ENCODE results near the gene CHST11. TPM values are rescaled to one million over a fixed set of nuclear protein-coding genes. Genes with fewer than 3 reads are reported as not detected.

Gene CHST11
- total RNA-seq, 5 donors from 2014 or later (not counting 1 experiment from before 2014, with no cell fraction given): 49.8 to 78.3 (median 63.7) TPM

DNA sequence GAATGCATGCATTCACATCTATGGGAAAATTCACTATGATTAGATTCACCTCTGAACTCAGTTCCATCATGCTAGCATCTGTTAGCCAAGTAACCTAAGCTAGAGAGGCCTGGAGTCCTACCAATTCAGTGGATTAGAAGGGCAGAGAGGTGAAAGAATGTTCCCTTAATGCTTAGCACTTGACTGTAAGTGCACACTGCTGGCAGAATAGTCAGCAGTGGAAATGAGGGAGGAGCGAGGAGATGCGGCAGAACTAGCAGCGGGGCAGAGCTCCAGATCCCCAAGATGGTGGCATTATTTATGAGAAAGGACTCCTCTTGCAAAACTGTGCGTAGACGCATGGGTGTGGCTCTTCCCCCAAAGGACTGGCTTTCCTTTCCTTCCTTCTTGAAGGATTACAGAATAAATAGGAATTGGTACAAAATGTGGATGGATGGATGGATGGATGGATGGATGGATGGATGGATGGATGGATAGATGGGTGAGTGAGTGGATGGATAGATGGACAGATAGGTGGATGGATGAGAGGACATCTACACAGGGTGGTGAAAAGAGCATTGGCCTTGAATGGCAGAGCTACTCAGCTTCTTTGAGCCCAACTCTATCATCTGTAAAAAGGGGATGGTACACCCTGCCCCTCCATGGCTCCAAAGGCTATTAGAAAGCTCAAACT is 227.2 kb downstream of the CHST11 start:
- no peak overlapping the region for H3K4me3 Mint-ChIP-seq
- no peaks in the 10 kb centered on the region for H3K9me3 Mint-ChIP-seq
- H3K27ac Mint-ChIP-seq: no peak overlapping the region
- ChIA-PET CTCF (interaction anchor here (0.6 to 1.6 kb wide), 2 partner anchors 302 to 318 kb away, joined by 4 to 9 read pairs; no protein-coding TSS in a partner anchor), POLR2A (interaction anchor here in 1 of 2 donors (0.6 to 1.3 kb wide), 2 partner anchors 27 to 37 kb away, joined by 3 to 5 read pairs; no protein-coding TSS in a partner anchor)
- no peaks in the 10 kb centered on the region for H3K27me3 Mint-ChIP-seq
- 100% methylated on average over 1 of the region's 5 CpGs for WGBS (ENCODE audit: insufficient coverage)
- no peaks in the 10 kb centered on the region for H3K9me3 ChIP-seq
- no peaks in the 10 kb centered on the region for H3K27me3 ChIP-seq (replicated peaks in 1 of 2; ENCODE audit: control insufficient read depth in 2 of 2, extremely low read depth in 1 of 2, insufficient read depth in 2 of 2, low read length in 1 of 2)
- peaks cover 85 to 91% (median 90%) of the 10 kb centered on the region in 3 donors for H3K4me1 Mint-ChIP-seq
- H3K36me3 Mint-ChIP-seq: no peaks in the 10 kb centered on the region
- DNase-seq (no peak), ATAC-seq (replicated peaks in 1 of 4) (no peak)
- peaks cover 13 to 74% of the 10 kb centered on the region in 2 experiments for H3K4me1 ChIP-seq (ENCODE audit: control insufficient read depth in 1 of 2, extremely low read depth in 1 of 2, insufficient read depth in 2 of 2, low read length in 2 of 2)
- H3K4me3 ChIP-seq (ENCODE audit: control insufficient read depth in 1 of 2, extremely low read depth in 1 of 2, low read length in 1 of 2): no peak overlapping the region
- no peak overlapping the region for H3K27ac ChIP-seq (ENCODE audit: low read length)
- no peaks in the 10 kb centered on the region for H3K36me3 ChIP-seq (ENCODE audit: control insufficient read depth in 2 of 2, extremely low read depth in 1 of 2, insufficient read depth in 1 of 2, low read length in 1 of 2)

DNA sequence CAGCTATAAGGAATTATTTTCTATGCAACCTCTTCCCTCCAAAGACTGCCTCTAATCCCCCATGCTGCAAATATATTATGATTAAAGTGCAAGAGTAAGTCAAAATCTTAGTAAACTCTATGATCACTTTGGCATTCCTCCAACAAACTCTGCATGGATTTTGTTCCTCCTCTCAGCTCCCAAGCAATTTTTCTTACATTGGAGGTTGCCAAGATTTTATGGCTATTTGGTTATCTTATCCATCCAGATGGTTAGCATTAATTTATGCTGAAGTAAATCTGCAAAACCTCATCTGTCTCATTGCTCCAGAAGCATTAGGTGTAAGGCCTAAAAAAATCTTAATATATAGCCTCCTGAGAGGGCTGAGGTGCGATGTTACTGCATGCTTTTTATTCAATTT is 228.1 kb downstream of the CHST11 start:
- DNase-seq (no peak), ATAC-seq (replicated peaks in 1 of 4) (no peak)
- Histone ChIP-seq H3K27ac (ENCODE audit: low read length) (no peak overlapping the region), H3K27me3 (replicated peaks in 1 of 2; ENCODE audit: control insufficient read depth in 2 of 2, extremely low read depth in 1 of 2, insufficient read depth in 2 of 2, low read length in 1 of 2) (no peaks in the 10 kb centered on the region), H3K4me1 (ENCODE audit: control insufficient read depth in 1 of 2, extremely low read depth in 1 of 2, insufficient read depth in 2 of 2, low read length in 2 of 2) (peaks cover 13 to 76% of the 10 kb centered on the region in 2 experiments), H3K36me3 (ENCODE audit: control insufficient read depth in 2 of 2, extremely low read depth in 1 of 2, insufficient read depth in 1 of 2, low read length in 1 of 2) (no peaks in the 10 kb centered on the region), H3K9me3 (no peaks in the 10 kb centered on the region), H3K4me3 (ENCODE audit: control insufficient read depth in 1 of 2, extremely low read depth in 1 of 2, low read length in 1 of 2) (no peak overlapping the region)
- no peak overlapping the region for H3K4me3 Mint-ChIP-seq
- H3K36me3 Mint-ChIP-seq: no peaks in the 10 kb centered on the region
- H3K9me3 Mint-ChIP-seq: no peaks in the 10 kb centered on the region
- no peaks in the 10 kb centered on the region for H3K27me3 Mint-ChIP-seq
- WGBS (ENCODE audit: insufficient coverage): no CpG with 5 or more reads among the region's 1 CpG
- H3K4me1 Mint-ChIP-seq: peaks cover 78 to 91% (median 81%) of the 10 kb centered on the region in 3 donors
- POLR2A ChIA-PET: interaction anchor here (1.0 to 1.3 kb wide), 2 partner anchors 10 to 36 kb away, joined by 3 read pairs; no protein-coding TSS in a partner anchor
- no peak overlapping the region for H3K27ac Mint-ChIP-seq
- CTCF ChIA-PET: no interaction called here

DNA sequence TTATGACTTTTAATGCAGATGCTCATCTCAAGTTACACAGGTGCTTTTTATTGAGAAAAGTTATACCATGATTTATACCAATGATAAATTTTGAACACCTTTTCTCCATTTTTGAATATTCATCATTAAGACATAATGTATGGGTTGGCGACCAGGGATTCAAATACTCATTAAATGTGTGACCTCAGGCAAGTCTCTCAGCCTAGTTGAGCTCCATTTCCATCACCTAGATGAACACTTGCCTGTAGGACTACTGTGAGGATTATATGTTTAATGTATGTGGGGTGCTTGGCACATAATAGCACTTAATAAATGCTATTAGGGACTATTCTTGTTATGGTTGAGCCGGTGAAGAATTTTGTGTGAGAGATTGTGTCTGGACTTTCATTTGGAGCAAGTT is 228.6 kb downstream of the CHST11 start:
- H3K27ac ChIP-seq (ENCODE audit: low read length): no peak overlapping the region
- ATAC-seq (replicated peaks in 1 of 4) (no peak), DNase-seq (no peak)
- Mint-ChIP-seq H3K36me3 (no peaks in the 10 kb centered on the region), H3K27ac (no peak overlapping the region), H3K27me3 (no peaks in the 10 kb centered on the region), H3K4me3 (no peak overlapping the region), H3K9me3 (no peaks in the 10 kb centered on the region), H3K4me1 (peaks cover 75 to 90% (median 76%) of the 10 kb centered on the region in 3 donors)
- peaks cover 13 to 71% of the 10 kb centered on the region in 2 experiments for H3K4me1 ChIP-seq (ENCODE audit: control insufficient read depth in 1 of 2, extremely low read depth in 1 of 2, insufficient read depth in 2 of 2, low read length in 2 of 2)
- H3K36me3 ChIP-seq (ENCODE audit: control insufficient read depth in 2 of 2, extremely low read depth in 1 of 2, insufficient read depth in 1 of 2, low read length in 1 of 2): no peaks in the 10 kb centered on the region
- H3K4me3 ChIP-seq (ENCODE audit: control insufficient read depth in 1 of 2, extremely low read depth in 1 of 2, low read length in 1 of 2): no peak overlapping the region
- no peaks in the 10 kb centered on the region for H3K27me3 ChIP-seq (replicated peaks in 1 of 2; ENCODE audit: control insufficient read depth in 2 of 2, extremely low read depth in 1 of 2, insufficient read depth in 2 of 2, low read length in 1 of 2)
- ChIA-PET POLR2A (interaction anchor here in 1 of 2 donors (1.0 kb wide), 1 partner anchor 9 kb away, joined by 3 read pairs; no protein-coding TSS in a partner anchor), CTCF (no interaction called here)
- no peaks in the 10 kb centered on the region for H3K9me3 ChIP-seq
- WGBS (ENCODE audit: insufficient coverage): 100% methylated on average over 1 of the region's 2 CpGs

DNA sequence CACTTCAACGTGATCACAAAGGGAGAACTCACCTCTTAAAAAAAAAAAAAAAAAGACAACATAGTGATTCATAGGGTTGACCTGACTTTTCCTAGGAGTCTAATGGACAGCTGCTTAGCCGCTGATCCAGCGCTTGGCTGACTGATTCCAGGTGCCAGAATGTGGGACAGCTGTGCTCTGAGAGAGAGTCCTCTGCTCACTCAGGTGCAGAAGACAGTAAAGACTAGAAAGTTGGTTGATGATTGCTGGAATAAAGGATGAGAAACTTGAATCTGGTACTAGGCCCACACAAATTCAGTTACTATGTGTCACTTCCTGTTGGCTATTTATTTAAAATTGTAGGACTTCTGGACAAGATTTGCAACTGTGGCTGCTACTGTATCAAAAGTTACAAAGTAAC is 229.4 kb downstream of the CHST11 start:
- H3K27me3 ChIP-seq (replicated peaks in 1 of 2; ENCODE audit: control insufficient read depth in 2 of 2, extremely low read depth in 1 of 2, insufficient read depth in 2 of 2, low read length in 1 of 2): no peaks in the 10 kb centered on the region
- Mint-ChIP-seq H3K27ac (peak overlapping the region in 1 of 2 donors; percentile 27), H3K36me3 (no peaks in the 10 kb centered on the region), H3K4me1 (peaks cover 69 to 86% (median 70%) of the 10 kb centered on the region in 3 donors), H3K4me3 (no peak overlapping the region), H3K9me3 (no peaks in the 10 kb centered on the region), H3K27me3 (no peaks in the 10 kb centered on the region)
- peaks cover 13 to 71% of the 10 kb centered on the region in 2 experiments for H3K4me1 ChIP-seq (ENCODE audit: control insufficient read depth in 1 of 2, extremely low read depth in 1 of 2, insufficient read depth in 2 of 2, low read length in 2 of 2)
- no peaks in the 10 kb centered on the region for H3K9me3 ChIP-seq
- H3K36me3 ChIP-seq (ENCODE audit: control insufficient read depth in 2 of 2, extremely low read depth in 1 of 2, insufficient read depth in 1 of 2, low read length in 1 of 2): no peaks in the 10 kb centered on the region
- no peak overlapping the region for H3K4me3 ChIP-seq (ENCODE audit: control insufficient read depth in 1 of 2, extremely low read depth in 1 of 2, low read length in 1 of 2)
- DNase-seq (peak in 1 of 35 experiments; percentile 5), ATAC-seq (replicated peaks in 1 of 4) (no peak)
- CTCF ChIA-PET: no interaction called here
- H3K27ac ChIP-seq (ENCODE audit: low read length): no peak overlapping the region
- POLR2A ChIA-PET: no interaction called here
- 100% methylated on average over 2 of the region's 3 CpGs for WGBS (ENCODE audit: insufficient coverage)

DNA sequence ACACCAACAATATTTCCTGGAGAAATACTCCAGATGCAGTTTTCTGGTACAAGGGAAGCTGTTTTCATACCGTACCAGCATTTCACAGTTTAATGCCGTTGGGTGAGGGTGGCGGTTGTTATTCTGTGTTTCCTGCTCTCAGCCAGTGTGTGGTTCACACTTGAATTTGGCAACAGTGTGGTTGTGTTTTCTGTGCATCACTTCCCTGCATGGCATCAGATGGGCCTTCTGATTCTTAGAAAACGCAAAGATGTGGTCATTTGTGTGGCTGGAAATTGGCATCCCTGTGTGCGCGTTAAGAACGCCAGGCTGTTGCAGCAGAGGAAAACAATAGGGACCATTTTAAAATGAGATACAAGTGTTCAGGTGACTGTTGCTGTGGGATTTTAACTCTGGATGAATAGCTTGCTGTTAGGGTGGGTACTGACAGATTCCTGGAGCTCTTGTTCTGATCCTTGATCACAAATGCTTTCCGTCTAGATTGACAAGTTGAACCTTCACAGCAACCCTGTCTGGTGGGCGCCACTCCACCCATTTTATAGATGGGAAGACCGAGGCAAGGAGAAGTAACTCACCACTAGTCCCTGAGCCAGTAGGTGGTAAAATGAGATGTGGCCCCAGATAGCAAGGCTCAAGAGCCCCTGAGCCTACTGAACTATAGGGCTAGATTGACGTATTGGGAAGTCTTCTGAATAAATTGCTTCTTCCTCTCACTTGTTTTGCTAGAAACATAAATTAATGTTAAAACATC is 231.2 kb downstream of the CHST11 start:
- peaks cover 59 to 84% (median 68%) of the 10 kb centered on the region in 3 donors for H3K4me1 Mint-ChIP-seq
- ATAC-seq (replicated peaks in 1 of 4): peak; percentile 46 to 74 (median 56)
- H3K9me3 Mint-ChIP-seq: no peaks in the 10 kb centered on the region
- Histone ChIP-seq H3K27me3 (replicated peaks in 1 of 2; ENCODE audit: control insufficient read depth in 2 of 2, extremely low read depth in 1 of 2, insufficient read depth in 2 of 2, low read length in 1 of 2) (no peaks in the 10 kb centered on the region), H3K27ac (ENCODE audit: low read length) (peak overlapping the region; percentile 18), H3K36me3 (ENCODE audit: control insufficient read depth in 2 of 2, extremely low read depth in 1 of 2, insufficient read depth in 1 of 2, low read length in 1 of 2) (no peaks in the 10 kb centered on the region), H3K4me1 (ENCODE audit: control insufficient read depth in 1 of 2, extremely low read depth in 1 of 2, insufficient read depth in 2 of 2, low read length in 2 of 2) (peaks cover 7 to 72% of the 10 kb centered on the region in 2 experiments), H3K9me3 (no peaks in the 10 kb centered on the region), H3K4me3 (ENCODE audit: control insufficient read depth in 1 of 2, extremely low read depth in 1 of 2, low read length in 1 of 2) (no peak overlapping the region)
- ChIA-PET CTCF (interaction anchor here (0.6 to 1.1 kb wide), 7 partner anchors 8 to 691 kb away, joined by 3 to 8 read pairs (median 3); no protein-coding TSS in a partner anchor), POLR2A (interaction anchor here (0.8 to 1.2 kb wide), 3 partner anchors 25 to 32 kb away, joined by 3 to 12 read pairs (median 4); no protein-coding TSS in a partner anchor)
- H3K27ac Mint-ChIP-seq: peak overlapping the region; percentile 59 to 84
- no peaks in the 10 kb centered on the region for H3K27me3 Mint-ChIP-seq
- peaks cover 2% of the 10 kb centered on the region for H3K36me3 Mint-ChIP-seq
- peak in 31 of 35 experiments; percentile 16 to 71 (median 50) for DNase-seq
- H3K4me3 Mint-ChIP-seq: peak overlapping the region; percentile 30 to 61 (median 34)
- 34% methylated on average over 8 of the region's 11 CpGs for WGBS (ENCODE audit: insufficient coverage)

DNA sequence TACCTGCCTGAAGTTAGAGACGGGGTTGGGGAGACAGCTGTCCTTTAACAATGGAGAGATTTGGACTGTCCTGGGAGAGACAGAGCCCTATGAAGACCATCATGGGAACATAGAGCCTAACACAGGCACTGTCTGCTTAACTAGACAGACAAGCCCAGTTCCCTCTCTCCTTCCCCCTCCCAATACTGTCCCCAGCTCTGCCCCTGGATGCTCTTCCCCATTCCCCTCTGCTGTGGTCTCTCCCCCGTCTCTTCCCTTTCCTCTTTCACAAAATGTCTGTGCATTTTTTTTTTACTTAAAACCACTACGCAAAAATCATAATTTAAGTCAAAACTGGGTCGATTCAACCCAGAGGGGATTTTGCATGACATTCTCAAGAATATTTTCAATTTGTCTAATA is 232.9 kb downstream of the CHST11 start:
- 97% methylated on average over 4 of the region's 4 CpGs for WGBS (ENCODE audit: insufficient coverage)
- CTCF ChIA-PET: interaction anchor here in 1 of 2 donors (0.7 kb wide), 1 partner anchor 130 kb away, joined by 3 read pairs; no protein-coding TSS in a partner anchor

More for the DNA sequence above, 232.9 kb downstream of the CHST11 start:
- POLR2A ChIA-PET: no interaction called here
- Histone ChIP-seq H3K27ac (ENCODE audit: low read length) (no peak overlapping the region), H3K4me3 (ENCODE audit: control insufficient read depth in 1 of 2, extremely low read depth in 1 of 2, low read length in 1 of 2) (no peak overlapping the region), H3K36me3 (ENCODE audit: control insufficient read depth in 2 of 2, extremely low read depth in 1 of 2, insufficient read depth in 1 of 2, low read length in 1 of 2) (no peaks in the 10 kb centered on the region), H3K4me1 (ENCODE audit: control insufficient read depth in 1 of 2, extremely low read depth in 1 of 2, insufficient read depth in 2 of 2, low read length in 2 of 2) (peaks cover 6 to 74% of the 10 kb centered on the region in 2 experiments), H3K27me3 (replicated peaks in 1 of 2; ENCODE audit: control insufficient read depth in 2 of 2, extremely low read depth in 1 of 2, insufficient read depth in 2 of 2, low read length in 1 of 2) (no peaks in the 10 kb centered on the region), H3K9me3 (no peaks in the 10 kb centered on the region)
- no peak for ATAC-seq (replicated peaks in 1 of 4)
- Mint-ChIP-seq H3K9me3 (no peaks in the 10 kb centered on the region), H3K4me3 (no peak overlapping the region), H3K27me3 (no peaks in the 10 kb centered on the region), H3K27ac (no peak overlapping the region), H3K4me1 (peaks cover 60 to 85% (median 72%) of the 10 kb centered on the region in 3 donors), H3K36me3 (peaks cover 5% of the 10 kb centered on the region)
- DNase-seq: no peak

All from T-cell (primary cell).